ENCODE measurements around the gene WFDC12. TPM values are rescaled to one million over a fixed set of nuclear protein-coding genes. Genes with fewer than 3 reads are reported as not detected.
A peak's percentile ranks its signal among the peaks of the same experiment; 100 is the strongest.

Gene WFDC12
- total RNA-seq, 1 donor from 2014 or later = not detected

- no peak for ATAC-seq
- DNase-seq (ENCODE audit: low spot score) = no peak
These were observed 8.4 kb downstream of the WFDC12 start for GRCh38 chr20:45115829-45116228.

DNA sequence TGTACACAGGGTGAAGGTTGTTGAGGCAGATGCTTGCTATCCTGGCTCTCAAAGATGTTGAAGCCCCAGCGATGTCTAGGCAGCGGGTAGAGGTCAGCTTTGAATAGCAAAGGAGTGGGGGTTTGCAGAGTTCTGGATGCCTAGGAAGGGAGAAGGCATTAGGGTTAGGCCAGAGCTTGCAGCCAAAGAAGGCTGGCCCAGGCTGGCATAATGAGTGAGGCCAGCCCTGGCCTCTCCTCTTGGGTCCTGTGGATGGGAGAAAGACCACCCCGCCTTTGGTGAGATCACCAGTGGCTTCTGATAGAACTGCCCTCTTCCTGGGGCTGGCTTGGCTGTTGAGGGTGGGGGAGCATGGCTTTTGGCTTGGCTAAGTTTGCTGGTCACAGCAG lies 8.9 kb downstream of the WFDC12 start:
- DNase-seq (ENCODE audit: low spot score) = no peak
- ATAC-seq = no peak

- no peak for DNase-seq (ENCODE audit: low spot score)
- no peak for ATAC-seq
These were observed 9.5 kb downstream of the WFDC12 start, which contains the start of gene WFDC5 for GRCh38 chr20:45114465-45115385. WFDC5 (minus strand) TSS chr20:45115174; CDS start chr20:45115083, 91 bp downstream.

GRCh38 chr20:45113865-45114264 lies 10.4 kb downstream of the WFDC12 start:
- DNase-seq (ENCODE audit: low spot score) = no peak
- no peak for ATAC-seq

GRCh38 chr20:45112754-45113153 lies 11.5 kb downstream of the WFDC12 start:
- ATAC-seq = no peak
- no peak for DNase-seq (ENCODE audit: low spot score)

GRCh38 chr20:45111799-45112471 lies 12.3 kb downstream of the WFDC12 start:
- DNase-seq (ENCODE audit: low spot score) (no peak), ATAC-seq (peak; percentile 66)

GRCh38 chr20:45111285-45111684 lies 13.0 kb downstream of the WFDC12 start:
- no peak for DNase-seq (ENCODE audit: low spot score)
- no peak for ATAC-seq

GRCh38 chr20:45110301-45110700 lies 14.0 kb downstream of the WFDC12 start:
- DNase-seq (ENCODE audit: low spot score) (no peak), ATAC-seq (no peak)

- ATAC-seq (no peak), DNase-seq (ENCODE audit: low spot score) (no peak)
These were observed 14.6 kb downstream of the WFDC12 start for GRCh38 chr20:45109634-45110033.

DNA sequence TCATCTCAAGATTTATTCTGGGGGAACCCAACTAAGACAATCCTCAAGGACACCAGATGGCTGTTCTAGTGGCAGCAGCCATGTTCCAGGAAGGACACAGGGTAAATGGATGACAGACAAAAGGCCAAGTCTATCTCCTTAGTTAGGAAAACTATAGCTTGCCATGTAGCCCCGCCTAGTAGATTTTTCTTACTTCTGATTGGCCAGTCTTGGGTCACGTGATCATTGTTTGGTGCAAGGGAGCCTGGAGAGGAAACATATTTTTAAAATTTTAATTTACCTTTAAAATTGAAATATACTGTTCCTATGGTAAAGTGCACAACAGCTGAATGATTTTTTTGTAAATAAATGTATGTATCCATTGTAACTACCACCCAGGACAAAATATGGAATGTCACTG lies 18.9 kb downstream of the WFDC12 start:
- no peak for DNase-seq (ENCODE audit: low spot score)
- no peak for ATAC-seq

- DNase-seq (ENCODE audit: low spot score) (no peak), ATAC-seq (no peak)
These were observed 19.5 kb downstream of the WFDC12 start for GRCh38 chr20:45104786-45105185.

DNA sequence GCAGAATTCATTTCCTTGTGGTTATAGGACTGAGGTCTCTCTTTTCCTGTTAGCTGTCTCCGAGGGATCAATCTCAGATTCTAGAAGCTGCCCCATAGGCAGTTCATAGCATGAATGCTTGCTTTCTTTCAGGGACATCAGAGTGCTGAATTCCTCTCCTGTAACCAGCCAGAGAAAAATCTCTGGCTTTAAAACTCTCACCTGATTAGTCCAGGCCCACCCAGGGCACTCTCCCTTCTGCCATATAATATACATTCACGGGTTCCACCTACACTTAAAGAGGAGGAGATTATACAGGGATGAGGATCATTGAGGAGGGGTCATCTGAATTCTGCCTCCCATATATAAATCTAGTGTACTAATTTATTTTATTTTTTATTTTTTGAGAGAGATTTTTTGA lies 21.2 kb downstream of the WFDC12 start:
- DNase-seq (ENCODE audit: low spot score) = no peak
- no peak for ATAC-seq

DNA sequence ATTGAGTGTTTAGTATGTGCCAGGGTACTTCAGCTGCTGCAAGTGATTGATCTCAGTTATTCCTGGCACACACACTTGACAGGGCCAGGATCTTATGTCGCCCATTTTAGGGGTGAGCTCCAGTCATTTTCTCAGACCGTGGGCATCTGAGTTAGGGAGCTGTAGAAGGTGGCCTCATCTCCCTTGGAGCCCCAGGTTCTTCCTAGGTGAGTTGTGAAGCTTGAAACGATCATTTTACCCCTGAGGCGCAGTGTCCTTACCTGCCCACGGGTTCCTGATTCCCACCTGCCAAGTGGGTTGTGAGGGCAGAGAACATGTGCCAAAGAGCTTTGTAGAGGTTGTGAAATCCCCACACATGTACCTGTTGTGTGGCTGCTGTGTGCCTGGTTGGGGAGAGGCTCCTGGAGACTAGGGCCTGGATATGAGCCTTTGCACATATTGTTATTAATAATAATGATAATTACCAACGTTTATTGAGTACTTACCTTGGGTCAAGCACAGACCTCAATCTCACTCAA lies 22.9 kb downstream of the WFDC12 start:
- DNase-seq (ENCODE audit: low spot score) (no peak), ATAC-seq (peak; percentile 79)

GRCh38 chr20:45100563-45101245 lies 23.6 kb downstream of the WFDC12 start, which contains the start of gene KCNS1:
KCNS1 (minus strand) TSS chr20:45101127; CDS start chr20:45099236, 1,891 bp downstream.
- DNase-seq (ENCODE audit: low spot score) = no peak
- peak; percentile 56 for ATAC-seq

DNA sequence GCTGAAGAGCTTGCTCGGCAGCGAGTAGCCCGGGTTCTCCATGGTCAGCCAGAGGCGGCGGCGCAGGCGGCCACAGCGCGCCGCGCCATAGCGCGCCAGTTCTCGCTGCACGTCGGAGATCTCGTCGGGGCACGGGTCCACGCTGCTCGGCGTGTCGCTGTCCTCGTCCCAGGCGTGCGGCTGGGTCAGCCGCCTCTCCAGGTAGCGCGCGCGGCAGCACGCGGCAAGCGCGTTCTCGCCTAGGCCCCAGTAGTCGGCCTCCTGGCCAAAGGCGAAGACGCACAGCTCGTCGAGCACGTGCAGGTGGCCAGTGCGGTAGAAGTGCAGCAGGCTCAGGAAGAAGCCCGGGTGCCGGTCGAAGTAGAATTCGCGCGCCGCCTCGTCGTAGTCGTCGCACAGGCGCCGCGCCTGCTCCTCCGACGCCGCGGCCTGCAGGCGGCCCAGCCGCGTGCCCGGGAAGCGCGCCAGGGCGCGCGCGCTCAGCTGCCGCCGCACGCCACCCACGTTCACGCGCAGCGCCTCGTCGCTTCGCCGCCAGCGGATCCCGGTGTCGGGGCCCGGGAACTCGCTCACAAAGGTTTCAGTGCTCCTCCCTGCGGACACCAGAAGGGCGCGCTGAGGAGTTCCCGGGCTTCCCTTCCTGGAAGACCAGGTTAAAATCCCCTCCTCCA lies 26.0 kb downstream of the WFDC12 start:
- DNase-seq (ENCODE audit: low spot score) (no peak), ATAC-seq (peak; percentile 41)

DNA sequence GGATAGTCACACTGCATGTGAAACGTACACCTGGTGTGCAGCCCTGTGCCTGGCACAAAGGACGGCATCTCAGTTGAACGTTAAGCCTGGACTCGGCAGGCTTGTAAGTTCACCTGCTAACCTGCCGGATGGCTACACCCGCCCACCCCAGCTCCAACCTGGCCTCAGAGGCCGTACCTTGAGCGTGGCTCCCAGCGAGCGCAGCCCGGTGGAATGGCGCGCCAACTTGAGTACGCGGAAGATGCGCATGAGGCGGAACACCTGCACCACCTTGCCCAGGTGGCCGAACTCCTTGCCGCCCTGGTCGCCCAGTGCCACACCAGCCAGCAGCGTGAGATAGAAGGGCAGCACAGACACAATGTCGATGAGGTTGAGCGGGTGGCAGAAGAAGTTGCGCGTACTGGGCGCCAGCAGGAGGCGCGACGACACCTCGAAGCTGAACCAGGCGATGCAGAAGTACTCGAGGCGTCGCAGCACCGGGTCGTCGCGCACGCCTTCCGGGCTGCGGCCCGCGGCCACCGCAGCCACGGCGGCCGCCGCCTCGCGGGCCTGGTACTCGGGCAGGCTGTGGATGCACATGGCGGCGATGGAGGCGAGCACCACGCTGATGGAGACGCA lies 26.7 kb downstream of the WFDC12 start:
- DNase-seq (ENCODE audit: low spot score) (no peak), ATAC-seq (no peak)

- ATAC-seq = no peak
- DNase-seq (ENCODE audit: low spot score) = no peak
These were observed 27.5 kb downstream of the WFDC12 start for GRCh38 chr20:45096781-45097180.

DNA sequence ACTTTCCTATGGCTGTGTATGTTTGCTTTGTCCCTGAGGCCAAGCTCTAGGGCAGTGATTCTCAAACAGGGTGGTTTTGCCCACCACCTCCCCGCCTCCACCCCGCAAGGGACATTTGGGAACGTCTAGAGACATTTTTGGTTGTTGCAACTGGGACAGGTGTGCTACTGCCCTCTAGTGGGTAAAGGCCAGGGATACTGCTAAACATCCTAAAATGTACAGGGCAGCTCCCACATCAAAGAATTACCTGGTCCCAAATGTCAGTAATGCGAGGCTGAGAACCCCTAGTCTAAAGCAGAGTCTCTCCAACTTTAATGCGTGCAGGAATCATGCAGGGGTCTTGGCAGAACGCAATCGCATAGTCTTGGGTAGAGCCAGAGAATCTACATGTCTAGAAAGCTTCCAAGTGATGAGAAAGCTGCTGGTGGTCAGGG lies 28.4 kb downstream of the WFDC12 start:
- ATAC-seq = peak; percentile 87

DNA sequence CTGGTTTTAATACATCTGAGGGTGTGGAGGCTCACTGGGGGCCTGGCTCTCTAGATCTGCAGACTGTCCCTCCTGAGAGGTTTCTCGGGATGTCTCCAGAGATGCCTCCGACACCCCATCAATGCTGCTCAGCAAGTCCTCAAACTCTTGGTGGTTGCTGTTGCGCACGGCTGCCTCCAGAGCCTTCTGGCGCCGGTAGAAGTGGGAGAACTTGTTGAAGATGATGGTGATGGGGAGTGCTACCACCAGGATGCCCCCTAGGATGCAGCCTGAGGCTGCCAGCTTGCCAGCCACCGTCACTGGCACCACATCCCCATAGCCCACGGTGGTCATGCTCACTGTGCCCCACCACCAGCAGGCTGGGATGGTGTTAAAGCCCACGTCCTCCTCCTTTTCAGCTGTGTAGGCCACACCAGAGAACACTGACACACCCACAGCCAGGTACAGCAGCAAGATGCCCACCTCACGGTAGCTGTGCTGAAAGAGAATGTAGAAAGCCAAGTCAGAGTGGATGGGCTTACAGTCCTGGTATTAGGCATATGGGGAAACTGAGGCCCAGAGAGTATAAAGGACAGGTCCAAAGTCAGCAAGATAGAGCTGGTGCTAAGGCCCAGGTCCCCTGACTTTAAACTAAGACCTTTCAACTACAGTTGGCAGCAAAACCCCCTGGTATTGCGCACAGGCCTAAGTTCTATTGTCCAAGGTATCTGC lies 29.2 kb downstream of the WFDC12 start:
- no peak for DNase-seq (ENCODE audit: low spot score)
- ATAC-seq = no peak

More for the DNA sequence above, 28.4 kb downstream of the WFDC12 start:
- DNase-seq (ENCODE audit: low spot score) = no peak

Data from left lobe of liver (tissue), 2 donors.